GM12874 (cell line): ENCODE data around the gene C10orf71.

Experiments used
- CTCF ChIP-seq: IDR thresholded peaks from 2 replicates; pipeline ENCODE4 v1.5.1; 2011; ENCODE audit warnings: low read depth, mild to moderate bottlenecking, control low read depth, low read length, moderate library complexity; ENCODE audit not compliant: insufficient read depth

C10orf71 gene

GRCh38 chr10:49298983-49299815 is at the start of gene C10orf71:
TSS of gene C10orf71 (plus strand) at chr10:49299170. CDS start at chr10:49322546, 23,376 bp downstream.
- no peak for TF ChIP-seq CTCF

- TF ChIP-seq CTCF = no peak
Observed at GRCh38 chr10:49252313-49253034, 46.5 kb upstream of the C10orf71 start.

- no peak for TF ChIP-seq CTCF
Observed at GRCh38 chr10:49253340-49253906, 45.5 kb upstream of the C10orf71 start.

- no peak for TF ChIP-seq CTCF
Observed at GRCh38 chr10:49254150-49254549, 44.8 kb upstream of the C10orf71 start.

GRCh38 chr10:49254556-49255318 is 44.2 kb upstream of the C10orf71 start:
- no peak for TF ChIP-seq CTCF

GRCh38 chr10:49255883-49256282 is 43.1 kb upstream of the C10orf71 start:
- no peak for TF ChIP-seq CTCF
